ENCODE data around the gene PTGER2.

The PTGER2 gene

DNA sequence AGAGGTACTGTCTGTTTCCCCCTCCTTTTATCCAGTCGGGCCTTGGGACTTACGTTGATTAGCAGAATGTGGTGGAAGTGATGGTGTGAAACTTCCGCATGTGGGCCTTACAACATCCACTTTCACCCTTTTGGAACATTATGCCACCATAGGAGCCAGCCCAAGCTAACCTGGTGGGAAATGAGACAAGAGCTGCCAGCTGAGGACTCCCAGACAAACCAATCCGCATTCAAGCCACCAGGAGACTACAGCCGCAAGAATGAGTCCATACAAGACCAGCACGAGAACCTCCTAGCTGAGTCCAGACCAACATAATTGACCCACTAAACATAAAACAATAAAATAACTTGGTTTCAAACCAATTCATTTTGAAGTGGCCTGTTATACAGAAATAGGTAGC is 9.1 kb upstream of the PTGER2 start:
- no peak for DNase-seq

DNA sequence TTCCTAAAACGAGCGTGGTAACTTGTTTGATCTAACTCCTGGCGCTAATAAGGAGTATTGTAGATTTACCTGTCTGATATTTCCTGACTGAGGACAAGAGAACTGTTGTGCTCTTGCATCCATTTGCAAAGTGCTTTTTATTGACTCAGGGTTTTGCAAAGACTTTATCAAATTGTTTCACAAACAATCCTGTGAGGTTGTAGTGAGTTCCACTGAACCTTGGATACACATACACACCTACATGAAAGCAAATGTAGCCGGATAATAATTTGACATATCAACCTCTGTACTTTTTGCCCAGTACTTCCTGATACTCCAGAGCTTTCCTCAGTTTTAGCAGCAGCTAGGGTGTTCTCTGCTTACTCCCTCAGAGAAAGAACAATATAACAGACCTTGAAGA is 6.7 kb upstream of the PTGER2 start:
- no peak for DNase-seq

DNA sequence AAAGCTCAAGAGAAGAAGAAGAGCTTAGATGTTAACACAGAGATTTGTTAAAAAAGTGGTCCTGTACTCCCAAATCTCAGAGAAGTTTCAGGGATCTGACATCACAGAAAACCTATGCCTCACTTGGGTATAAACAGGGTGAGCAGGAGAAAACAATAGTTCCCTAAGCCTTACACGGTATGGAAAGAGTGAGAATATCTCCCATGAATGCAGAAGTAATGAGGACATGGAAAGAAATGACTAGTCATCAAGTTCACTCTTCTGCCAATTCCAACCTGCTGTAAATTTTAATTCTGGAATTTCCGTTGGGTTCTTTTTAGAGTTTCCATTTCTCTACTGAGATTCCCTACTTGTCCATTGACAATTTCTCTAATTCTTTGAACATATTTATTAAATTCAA is 6.2 kb upstream of the PTGER2 start:
- no peak for DNase-seq

DNA sequence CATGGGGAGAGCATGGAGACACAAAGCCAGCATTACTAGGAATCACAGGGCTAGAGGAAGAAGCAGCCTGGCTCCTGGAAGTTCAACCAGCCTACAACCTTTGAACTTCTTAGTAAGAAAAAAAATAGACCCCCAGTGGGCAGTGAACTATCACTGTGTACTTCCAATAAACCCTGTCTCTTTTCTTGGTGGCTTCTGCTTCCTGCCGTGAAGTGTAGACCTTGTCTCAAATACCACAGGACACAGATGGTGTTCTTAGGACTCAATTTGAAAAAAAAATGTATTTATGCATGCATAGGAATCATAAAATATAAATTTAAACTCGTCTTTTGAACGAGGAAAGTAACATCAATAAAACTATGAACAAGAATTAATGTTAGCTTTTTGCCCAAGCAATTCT is 3.6 kb upstream of the PTGER2 start:
- DNase-seq = no peak

DNA sequence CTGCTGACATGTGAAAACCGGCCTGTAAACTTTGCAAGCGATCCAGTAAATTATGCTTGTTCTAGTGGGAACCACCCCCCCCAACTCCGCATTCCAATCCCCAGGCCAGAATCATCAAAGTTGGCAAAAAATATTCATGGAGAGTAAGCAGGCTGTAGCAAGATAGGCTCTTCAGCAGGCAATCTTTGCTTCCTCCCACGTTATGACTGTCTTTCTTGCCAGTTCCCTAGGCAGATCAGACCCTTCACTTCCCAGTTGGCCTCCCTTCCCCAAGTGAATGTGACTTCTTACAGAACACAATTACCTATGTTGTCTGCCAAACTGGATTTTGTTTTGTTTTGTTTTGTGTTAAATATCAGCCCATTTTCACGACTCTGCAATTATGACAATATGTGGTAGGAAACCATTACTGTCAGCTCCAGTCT is 1.2 kb upstream of the PTGER2 start:
- no peak for DNase-seq

DNA sequence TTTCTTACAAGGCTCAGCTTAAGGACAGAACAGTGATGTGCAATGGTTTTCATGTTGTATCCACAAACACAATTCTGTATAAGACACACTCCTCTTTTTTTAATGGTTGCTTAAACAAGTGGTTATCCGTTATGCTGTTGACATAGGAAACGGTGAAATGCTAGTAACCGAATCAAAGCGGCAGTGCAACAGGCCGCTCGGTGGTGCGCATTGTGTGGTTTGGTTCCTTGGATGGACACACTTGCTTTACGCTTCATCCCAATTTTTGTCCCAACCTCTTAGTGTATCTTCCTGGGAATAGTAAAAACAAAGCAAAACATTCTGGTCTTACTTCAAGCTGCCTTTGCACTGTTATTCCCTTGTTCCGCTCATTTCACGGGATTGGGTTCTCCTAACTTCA is 650 bp upstream of the PTGER2 start:
- peak; percentile 7 for DNase-seq

DNA sequence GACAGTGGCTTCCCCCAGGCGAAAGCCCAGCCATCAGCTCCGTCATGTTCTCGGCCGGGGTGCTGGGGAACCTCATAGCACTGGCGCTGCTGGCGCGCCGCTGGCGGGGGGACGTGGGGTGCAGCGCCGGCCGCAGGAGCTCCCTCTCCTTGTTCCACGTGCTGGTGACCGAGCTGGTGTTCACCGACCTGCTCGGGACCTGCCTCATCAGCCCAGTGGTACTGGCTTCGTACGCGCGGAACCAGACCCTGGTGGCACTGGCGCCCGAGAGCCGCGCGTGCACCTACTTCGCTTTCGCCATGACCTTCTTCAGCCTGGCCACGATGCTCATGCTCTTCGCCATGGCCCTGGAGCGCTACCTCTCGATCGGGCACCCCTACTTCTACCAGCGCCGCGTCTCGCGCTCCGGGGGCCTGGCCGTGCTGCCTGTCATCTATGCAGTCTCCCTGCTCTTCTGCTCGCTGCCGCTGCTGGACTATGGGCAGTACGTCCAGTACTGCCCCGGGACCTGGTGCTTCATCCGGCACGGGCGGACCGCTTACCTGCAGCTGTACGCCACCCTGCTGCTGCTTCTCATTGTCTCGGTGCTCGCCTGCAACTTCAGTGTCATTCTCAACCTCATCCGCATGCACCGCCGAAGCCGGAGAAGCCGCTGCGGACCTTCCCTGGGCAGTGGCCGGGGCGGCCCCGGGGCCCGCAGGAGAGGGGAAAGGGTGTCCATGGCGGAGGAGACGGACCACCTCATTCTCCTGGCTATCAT is 663 bp downstream of the PTGER2 start:
- DNase-seq = peak; percentile 11

DNA sequence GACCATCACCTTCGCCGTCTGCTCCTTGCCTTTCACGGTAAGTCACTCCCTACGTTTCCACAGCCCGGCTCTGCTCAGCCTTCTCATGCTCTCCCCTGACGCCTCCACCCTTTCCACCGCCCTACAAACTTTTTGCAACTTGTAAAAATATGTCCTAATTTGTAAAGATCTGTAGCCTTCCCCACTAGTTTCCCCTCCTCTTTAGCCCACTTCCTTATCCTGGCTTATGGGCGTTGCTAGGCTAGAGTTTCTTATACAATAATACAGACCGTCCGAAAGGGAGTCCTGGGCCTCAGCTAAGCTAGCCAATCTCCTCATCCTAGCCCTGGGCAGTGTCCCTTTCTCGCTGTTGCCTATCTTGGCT is 1.2 kb downstream of the PTGER2 start:
- peak; percentile 35 for DNase-seq

DNA sequence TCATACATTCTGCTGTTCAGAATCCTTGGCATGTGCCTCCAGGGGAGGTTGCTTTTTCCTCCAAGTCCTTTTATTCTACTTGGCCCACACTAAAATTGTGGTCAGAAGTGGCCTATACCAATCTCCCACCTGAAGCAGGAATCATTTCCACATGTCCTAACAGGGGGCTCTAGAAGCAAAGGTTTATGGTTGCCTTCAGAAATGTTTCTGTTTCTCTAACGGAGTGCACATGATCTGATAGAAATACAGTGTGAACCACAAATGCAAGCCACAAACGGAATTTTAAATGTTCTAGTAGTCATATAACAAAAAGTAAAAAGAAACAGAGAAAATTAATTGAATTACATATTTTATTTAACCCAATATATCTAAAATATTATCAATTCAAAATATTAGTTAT is 4.0 kb downstream of the PTGER2 start:
- DNase-seq = peak; percentile 20

DNA sequence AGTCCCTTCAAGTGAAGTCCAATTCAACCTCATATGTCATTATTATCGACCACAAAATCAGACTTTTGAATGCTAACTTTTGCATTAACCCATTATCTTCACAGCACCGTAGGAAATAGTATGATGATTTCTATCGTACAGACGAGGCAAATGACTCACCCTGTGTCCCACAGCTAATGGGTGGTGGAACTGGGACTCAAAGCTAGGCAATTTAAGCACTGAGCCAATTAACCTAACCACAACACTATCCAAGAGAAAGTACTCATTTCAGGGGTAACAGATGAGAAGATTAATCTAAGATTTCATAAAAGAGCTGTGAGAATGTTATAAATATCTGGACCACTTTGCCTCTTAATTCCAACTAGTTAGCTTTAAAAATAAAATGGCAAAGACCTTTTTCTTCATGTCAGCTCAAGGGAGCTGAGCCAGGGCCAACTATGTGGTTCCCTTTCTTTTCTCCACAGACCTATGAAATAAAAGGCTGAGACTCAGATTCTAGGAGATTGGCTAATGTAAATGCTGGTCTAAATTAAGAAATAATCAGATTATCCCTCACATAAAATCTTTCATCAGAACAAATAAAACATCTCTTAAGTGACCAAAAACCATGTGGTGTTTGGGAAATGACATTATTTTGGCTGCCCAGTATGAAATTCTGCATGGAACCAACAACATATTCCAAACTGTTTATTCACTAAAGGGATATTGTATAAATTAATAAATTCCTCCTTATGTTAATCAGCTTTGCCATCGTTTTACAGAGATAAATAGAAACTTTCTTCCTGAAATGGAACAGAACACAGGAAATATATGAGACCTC is 4.9 kb downstream of the PTGER2 start:
- DNase-seq = peak; percentile 41

DNA sequence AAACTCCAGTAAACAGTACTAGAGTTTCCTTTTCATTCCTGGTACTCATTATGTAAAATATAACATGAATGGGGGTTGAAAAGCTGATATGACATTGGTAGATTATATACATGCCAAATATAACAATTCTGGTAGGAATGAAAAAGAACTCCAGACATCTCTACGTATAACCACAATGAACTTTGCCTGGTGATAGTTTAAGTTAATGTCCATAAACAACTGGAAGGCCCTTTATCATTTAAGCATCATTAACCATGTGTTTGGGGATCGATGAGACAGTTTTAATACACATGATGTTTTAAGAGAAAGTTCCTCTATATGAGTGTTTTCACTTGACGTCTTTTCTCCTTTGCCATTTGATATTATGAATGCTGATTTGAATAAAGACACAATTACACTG is 5.8 kb downstream of the PTGER2 start:
- DNase-seq = no peak

DNA sequence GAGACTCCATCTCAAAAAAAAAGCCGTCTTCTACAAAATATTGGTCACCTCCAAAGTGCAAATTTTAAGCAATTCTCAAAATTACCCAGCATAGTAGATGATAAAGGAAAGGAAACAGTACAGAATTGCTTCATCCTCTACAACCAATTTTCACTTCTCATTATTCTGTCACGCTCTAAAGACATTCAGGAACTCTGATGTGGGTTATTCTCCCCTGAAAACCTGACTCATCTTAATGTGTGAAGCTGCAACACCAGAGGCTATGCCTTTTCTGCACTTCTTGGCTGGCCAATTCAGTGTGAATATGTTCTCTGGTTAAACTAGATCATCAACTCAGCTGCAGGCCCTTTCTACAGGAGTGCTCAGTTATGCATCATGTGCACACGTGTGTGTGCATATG is 11.0 kb downstream of the PTGER2 start:
- DNase-seq = no peak

DNA sequence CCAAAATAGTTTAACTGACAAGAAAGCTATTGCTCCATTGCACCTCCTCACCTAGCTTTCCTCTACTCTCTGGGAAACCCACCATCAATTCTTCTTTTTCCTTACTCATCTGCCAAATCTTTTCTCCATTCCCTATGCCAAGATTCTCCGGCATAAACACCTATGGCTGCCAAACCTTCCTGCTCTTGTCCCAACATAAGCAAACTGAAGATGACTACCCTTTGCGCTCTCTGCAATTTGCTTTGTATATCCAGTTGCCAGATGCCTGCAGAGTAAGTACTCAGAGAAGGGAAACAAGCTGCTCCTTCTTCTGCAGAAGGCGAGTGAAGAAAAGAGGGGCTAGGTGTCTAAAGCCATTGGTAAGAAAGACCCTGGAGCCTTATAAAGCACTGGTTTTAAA is 11.5 kb downstream of the PTGER2 start:
- no peak for DNase-seq

DNA sequence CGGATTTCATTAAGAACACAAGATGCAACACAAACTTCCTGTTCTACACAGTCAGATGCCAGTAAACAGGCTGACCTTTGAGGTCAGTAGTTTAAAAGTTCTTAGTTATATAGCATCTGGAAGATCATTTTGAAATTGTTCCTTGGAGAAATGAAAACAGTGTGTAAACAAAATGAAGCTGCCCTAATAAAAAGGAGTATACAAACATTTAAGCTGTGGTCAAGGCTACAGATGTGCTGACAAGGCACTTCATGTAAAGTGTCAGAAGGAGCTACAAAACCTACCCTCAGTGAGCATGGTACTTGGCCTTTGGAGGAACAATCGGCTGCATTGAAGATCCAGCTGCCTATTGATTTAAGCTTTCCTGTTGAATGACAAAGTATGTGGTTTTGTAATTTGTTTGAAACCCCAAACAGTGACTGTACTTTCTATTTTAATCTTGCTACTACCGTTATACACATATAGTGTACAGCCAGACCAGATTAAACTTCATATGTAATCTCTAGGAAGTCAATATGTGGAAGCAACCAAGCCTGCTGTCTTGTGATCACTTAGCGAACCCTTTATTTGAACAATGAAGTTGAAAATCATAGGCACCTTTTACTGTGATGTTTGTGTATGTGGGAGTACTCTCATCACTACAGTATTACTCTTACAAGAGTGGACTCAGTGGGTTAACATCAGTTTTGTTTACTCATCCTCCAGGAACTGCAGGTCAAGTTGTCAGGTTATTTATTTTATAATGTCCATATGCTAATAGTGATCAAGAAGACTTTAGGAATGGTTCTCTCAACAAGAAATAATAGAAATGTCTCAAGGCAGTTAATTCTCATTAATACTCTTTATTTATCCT is 13.5 kb downstream of the PTGER2 start:
- no peak for DNase-seq

DNA sequence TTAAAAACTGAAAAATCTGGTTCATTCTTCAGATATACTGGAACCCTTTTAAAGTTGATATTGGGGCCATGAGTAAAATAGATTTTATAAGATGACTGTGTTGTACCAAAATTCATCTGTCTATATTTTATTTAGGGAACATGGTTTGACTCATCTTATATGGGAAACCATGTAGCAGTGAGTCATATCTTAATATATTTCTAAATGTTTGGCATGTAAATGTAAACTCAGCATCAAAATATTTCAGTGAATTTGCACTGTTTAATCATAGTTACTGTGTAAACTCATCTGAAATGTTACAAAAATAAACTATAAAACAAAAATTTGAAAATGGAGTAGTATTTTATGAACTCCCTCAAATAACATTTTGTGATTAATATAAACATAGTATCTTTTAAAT is 14.2 kb downstream of the PTGER2 start:
- DNase-seq = no peak

DNA sequence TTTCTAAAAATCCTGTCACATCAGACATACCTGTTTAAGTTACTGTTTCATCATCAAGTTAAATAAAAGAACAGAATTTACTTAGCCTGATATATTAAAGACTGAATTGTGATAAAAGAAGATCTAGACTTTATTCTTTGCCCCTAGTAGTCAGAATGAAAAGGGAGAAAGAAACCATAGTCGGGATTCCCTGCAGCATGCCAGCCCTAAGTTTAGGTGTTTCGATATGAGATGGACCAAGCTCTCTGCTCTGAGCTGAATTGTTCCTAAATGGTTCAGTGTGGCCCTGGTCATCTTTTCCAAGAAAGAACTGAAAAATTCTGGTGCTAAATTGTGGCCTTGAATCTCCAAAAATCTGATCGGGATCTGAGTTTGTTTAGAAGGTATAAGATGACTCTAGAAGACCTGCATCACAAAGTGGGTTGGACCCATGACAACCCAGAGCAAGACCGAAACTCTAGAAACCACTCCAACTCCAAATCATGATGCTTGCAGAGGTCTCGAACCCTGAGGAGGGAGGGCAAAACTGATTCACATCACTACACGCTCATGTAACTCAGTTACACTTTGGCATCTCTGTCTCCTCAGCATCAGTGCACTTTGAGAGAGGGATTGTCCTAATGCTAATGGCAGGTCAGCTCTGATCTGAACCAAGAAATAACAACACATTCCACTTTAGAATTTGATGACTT is 15.7 kb downstream of the PTGER2 start:
- DNase-seq = no peak

DNA sequence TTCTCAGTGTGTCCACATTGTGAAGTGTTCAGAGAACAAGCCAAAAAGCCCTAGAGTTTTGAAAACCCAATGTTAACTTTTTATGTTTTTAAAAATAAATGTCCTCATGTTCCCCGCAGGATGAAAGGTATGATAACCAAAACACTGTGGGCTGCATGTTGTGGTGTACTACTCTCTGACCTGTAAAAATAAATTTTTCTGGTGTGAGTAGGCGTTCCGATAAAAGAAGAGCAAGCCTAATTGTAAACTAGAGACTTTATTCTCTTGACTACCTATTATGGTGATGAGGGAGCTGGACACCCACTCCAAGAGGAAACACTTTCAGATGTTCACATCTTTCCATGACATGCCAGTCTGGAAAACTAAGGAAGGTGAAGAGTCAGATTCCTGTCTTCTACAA is 18.2 kb downstream of the PTGER2 start:
- DNase-seq = no peak

DNA sequence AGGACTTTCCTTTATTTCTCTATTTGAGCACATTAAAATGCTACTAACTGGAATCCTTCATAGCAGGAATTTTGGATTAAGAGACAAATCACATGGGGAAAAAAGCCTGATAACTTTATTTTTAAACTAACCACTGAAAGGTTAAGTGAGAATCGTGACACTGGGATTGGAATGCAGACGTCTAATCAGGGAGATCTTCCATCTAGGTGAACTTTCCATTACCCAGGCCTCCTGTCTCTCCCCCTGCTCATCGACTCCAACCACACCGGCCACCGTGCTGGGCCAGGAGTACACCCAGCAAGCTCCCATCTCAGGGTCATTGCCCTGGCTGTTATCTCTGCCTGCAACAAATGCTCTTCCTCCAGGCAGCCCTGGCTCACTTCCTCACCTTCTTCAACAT is 19.0 kb downstream of the PTGER2 start:
- no peak for DNase-seq

DNA sequence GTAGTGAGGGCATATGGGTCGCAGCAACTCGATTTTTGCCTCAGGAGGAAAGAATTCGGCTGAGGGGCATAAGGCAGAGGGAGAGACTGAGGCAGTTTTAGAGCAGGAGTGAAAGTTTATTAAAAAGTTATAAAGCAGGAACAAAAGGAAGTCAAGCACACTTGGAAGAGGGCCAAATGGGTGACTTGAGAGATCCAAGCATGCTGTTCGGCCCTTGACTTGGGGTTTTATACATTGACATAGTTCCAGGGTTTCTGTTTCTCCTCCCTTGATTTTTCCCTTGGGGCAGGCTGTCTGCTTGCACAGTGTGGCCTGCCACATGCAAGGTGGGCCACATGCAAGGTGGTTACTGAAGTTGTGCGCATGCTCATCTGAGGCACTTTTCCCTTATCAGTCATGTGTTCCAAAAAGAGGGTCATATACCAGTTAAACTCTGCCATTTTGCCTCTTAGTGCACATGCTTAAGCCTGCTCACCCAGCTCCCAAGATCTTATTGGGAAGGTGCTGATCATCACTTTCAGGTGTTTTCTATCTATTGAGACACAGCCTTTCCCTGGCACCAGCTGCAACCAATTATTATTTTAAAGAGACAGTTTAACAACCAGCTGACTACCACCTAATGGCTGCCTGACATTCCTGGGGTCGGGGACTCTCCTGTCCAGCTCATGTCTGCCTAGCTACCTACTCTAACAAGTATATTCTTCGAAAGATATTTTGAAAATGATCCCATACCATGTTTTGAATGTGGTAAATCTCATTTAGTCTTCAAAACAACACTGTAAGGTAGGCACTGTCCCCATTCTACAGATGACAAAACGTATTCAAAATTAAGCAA is 19.9 kb downstream of the PTGER2 start:
- DNase-seq = no peak

DNA sequence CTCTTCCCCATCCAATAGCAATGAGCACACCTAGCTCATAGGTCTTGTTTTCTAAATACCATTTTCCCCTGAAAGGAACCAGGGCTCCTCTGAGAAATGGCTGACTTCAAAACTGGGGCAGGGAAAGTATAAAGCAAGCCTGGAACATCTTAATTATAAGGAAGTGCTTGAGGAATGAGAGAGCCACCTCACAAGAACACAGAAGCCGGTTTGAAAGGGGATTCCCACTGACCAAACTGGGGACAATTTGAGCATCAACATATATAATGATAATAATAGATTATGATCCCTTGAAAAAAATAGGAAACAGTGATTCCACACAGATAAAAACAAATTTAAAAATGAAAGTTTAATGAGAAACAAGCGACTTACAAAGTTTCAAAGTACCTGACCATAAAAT is 22.1 kb downstream of the PTGER2 start:
- no peak for DNase-seq

DNA sequence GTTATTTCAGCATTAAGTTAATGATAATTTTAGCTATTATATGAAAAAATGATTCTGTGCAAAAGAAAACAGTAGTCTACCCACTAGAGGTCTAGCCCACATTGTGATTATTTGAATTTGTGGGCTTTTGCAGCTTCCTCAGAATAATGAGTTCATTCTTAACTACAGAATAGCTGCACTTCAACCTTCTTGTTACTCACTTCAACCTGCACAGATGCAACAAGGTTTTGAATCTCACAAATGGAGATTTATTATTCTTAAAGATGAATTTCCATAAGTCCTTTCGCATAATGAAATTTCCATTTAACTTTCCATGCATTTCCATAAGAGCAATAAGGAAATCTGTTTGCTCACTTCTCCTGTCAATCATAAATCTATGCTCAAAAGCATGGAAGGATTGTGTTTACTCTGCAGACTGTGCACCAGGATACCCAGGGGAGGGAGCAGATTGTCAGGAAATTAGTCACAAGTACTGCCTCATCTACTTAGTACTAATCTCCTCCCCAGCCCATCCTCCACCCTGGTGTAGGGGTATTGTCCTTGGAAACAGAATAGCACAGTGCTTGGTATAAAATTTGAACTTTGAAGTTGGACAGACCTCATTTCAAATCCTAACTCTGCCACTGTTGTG is 24.1 kb downstream of the PTGER2 start:
- DNase-seq = no peak

DNA sequence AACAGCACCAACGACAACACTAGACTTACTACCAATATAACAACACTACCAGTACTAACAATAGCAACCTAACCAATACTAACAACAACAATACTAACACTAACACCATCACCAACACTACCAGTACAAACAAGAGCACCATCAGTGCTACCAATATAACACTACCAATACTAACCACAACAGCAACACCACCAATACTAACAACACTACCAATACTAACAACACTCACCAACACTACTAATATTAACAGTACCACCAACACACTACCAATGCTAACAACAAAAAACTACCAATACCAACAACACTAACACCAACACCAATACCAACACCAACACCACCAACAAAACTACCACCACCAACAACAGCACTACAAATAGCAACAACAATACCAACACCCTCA is 25.1 kb downstream of the PTGER2 start:
- no peak for DNase-seq
